Fibroblast of peridontal ligament (primary cell): ENCODE data around the gene SAA1.
"Not testable (repeated sequence)": the region's sequence is repeated elsewhere in the genome, so short reads cannot be mapped to it uniquely, and the experiment has no call there.

Experiments
- DNase-seq: peaks from one replicate; pipeline ENCODE4 v3.0.0-alpha.2; 2010; ENCODE audit errors: extremely low read depth

Gene SAA1

GRCh38 chr11:18259259-18259658 lies 6.8 kb upstream of the SAA1 start:
- DNase-seq, result no peak

GRCh38 chr11:18261721-18262120 lies 4.3 kb upstream of the SAA1 start:
- DNase-seq, result no peak

GRCh38 chr11:18262681-18263350 lies 3.2 kb upstream of the SAA1 start:
- DNase-seq, result not testable (repeated sequence)

GRCh38 chr11:18264035-18264434 lies 2.0 kb upstream of the SAA1 start:
- no peak for DNase-seq

DNA sequence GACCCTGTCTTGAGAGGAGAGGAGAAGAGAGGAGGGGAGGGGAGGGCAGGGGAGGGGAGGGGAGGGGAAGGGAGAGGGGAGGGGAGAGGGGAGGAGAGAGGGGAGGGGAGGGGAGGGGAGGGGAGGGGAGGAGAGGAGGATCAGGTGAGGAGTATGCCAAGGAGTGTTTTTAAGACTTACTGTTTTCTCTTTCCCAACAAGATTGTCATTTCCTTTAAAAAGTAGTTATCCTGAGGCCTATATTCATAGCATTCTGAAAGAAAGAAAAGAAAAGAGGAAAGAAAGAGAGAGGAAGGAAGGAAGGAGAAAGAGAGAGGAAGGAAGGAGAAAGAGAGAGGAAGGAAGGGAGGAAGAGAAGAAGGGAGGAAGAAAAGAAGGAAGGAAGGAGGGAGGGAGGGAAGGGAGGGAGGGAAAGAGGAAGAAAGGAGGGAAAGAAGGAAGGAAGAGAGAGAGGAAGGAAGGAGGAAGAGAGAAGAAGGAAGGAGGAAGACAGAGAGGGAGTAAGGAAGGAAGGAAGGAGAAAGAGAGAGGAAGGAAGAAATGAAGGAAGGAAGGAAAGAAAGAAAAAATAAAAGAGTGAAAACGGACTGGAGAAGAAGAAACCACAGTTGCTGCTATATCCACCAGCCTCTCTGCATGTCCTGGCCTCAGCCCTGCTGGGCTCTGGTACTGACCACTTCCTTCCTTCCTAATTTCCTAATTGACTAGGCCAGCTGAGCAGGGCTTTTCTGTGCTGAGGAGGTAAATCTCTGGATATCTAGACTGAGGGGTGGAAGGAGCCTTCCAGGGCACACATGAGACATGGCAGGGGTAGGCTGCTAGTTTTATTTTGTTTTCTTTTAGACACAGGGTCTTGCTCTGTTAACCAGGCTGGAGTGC lies 1.1 kb upstream of the SAA1 start:
- no peak for DNase-seq

GRCh38 chr11:18267335-18268133 lies 1.5 kb downstream of the SAA1 start:
- not testable (repeated sequence) for DNase-seq

DNA sequence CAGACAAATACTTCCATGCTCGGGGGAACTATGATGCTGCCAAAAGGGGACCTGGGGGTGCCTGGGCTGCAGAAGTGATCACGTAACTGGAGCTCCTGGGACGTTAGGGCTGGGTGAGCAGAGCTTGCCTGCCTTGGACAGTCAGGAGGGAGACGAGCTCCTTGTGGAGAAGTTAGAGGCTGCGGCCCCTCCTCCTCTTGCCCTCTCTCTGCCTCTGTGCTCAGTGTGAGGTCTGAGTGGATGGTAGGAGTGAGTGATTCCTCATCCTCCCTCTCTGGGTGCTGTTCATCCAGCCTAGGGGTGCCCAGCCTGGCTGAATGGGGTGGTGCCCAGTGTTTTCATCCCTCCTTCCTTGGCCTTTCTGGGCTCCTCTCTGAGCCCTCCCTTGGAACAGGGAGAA lies 3.2 kb downstream of the SAA1 start:
- DNase-seq, result not testable (repeated sequence)

GRCh38 chr11:18270102-18270501 lies 4.0 kb downstream of the SAA1 start:
- DNase-seq, result no peak

DNA sequence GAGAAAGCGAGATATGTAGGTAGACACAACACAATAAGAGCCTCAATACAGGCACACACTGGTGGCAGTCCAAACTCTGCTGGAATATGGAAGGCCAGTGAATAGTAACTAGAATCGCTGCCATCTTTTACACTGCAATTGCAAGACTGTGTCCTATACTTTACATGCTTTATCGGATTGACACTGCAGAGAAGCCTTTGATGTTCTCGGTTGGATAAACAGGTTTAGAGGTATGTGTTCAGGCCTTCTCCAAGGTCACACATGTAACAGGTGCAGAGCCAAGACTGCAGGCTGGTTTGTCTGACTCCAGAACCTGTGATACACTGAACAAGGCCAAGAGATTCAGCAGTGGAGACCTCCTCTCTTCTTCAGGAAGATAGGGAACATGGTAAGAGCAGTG lies 5.1 kb downstream of the SAA1 start:
- no peak for DNase-seq

DNA sequence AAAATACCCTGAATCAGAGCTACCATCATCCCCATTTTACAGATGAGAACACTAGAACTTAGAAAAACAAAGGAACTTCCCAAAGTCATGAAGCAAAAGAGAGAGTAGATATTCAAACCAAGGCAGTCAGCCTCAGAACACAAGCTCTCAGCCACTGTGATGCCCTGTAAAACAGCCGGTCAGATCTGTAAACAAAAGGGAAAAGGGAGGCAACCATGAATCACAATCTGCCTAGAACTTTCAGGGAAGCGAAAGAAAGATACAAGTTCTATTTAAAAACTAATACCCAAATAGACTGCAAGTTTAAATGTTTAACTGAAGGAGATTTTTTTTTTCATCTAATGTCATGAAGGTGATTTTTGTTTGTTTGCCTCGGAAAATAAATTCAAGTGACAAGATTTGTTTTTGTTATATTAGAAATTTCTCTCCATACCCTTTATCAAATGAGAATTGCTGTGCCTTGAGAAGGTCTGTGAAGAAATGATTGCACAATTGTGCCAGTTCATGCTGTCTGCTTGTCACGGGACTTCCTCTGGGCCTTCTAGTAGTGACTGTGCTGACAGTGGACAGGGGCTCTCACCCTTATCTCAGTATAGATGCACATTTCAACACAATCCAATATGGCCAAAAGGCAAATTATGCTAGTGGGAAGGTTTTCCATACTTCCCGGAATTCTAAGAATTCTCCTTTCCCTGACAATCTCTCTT lies 11.7 kb downstream of the SAA1 start:
- DNase-seq, result no peak

DNA sequence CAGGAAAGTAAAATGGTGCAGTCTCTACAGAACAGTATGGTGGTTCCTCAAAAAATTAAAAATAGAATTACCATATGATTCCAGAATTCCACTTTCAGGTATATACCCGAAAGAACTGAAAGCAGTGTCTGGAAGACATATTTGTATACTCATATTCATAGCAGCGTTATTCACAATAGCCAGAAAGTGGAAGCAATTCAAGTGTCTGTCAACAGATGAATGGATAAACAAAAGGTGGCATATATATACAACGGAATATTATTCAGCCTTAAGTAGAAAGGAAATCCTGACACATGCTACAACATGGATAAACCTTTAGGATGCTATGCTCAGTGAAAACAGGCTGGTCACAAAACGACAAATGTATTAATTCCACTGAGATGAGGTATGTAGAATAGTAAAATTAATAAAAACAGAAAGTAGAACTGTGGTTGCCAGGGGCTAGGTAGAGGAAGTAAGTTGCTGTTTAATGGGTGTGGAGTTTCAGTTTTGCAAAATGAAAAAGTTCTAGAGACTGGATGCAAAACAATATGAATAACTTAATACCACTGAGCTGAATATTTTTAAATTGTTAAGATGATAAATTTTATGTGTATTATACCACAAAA lies 14.5 kb downstream of the SAA1 start:
- no peak for DNase-seq

DNA sequence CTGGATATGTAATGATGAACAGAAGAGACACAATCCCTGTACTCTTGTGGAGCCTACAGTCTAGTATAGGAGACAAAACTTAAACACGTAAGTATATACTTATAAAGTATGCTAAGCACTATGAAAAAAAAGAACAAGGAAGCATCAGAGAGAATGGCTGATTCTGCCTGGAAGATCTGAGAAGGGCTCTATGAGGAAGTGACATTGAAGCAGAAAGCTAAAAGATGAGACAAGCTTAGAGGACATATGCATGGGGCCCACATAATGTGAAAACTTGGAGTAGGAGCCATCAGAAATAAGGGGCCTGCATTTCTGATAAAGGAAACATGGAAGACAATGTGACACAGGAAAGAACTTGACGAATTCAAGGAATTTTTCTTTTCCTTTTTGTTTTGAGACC lies 16.6 kb downstream of the SAA1 start:
- DNase-seq, result no peak

DNA sequence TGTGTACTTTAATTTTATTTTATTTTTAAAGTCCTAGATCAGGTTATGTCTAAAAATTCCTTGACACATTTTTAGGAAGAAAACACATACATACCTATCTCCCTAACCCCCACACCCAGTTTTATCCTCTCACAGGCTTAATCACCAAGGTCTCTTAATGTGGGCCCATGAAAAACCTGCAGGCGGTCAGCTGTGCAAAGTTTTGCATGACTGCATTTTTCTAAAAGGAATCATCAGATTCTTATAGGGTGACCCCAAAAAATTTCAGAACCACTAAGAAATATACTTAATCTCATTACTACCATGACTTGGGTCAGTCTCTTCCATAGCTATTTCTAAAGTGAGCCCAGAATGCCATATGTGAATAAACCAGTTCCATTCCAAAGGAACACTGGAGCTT lies 19.8 kb downstream of the SAA1 start:
- DNase-seq, result no peak

DNA sequence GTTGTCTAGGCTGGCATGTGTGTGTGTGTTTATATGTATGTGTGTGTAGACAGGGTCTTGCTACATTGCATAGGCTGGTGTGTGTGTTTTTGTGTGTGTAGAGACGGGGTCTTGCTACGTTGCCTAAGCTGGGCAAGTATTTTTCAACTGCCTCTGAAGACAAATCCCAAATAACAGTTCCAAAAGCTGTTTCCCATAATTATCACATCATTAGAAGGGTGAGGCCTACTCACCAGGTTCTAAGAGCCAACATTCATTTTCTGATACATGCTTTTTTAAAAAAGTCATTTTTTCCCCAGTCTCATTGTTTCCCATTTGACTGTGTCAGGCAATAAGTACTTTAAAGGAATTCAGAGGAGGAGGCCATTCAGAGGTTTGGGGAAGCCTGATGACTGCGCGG lies 22.8 kb downstream of the SAA1 start:
- no peak for DNase-seq

DNA sequence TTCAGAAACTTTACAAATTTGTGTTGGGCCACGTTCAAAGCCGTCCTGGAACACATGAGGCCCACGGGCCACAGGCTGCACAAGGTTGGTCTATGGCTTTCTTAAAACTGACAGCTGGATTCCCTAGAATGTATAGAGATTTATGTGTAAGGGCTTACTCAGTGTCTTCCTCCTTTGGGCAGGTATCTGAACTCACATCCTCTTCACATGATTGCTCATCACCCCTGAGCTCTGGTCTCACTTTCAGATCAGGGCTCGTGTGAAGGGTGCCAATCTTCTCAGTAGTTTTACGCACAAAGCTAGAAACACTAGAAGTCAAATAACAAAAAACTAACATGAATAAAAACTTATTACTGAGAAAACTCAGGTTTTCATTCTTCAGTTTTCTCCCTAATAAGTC lies 28.8 kb downstream of the SAA1 start:
- no peak for DNase-seq

DNA sequence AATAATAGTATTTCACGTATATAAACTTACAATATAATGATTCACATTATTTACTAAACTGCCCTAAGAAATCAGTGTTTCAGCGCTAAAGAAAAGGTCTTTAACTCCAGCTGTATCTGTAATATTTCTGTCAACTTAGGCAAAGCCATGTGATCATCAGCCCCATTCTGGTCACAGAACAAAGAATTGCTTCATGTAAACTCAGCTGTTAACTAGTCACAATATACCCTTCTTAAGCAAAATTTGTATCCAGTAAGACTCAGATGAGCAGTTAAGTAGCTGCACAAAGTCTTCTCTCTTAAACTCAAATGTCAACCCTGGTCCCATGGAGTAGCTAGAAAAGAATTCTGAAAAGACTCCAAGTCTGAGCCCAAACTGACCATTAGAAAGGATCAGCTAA lies 29.3 kb downstream of the SAA1 start:
- no peak for DNase-seq

DNA sequence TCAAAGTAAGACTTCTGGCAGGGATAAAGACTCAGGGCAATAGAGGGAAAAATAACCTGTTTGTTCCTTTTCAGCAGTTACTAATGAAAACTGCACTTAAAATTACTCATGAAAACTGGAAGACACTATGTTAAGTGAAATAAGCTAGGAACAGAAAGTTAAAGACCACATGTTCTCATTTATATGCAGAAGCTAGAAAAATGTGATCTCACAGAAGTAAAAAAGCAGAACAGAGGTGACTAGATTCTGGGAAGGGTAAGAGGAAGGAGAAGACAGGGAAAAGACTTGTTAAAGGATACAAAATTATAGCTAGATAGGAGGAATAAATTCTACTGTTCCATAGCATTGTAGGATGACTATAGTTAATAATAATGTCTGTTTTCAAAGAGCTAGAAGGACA lies 33.7 kb downstream of the SAA1 start:
- no peak for DNase-seq

GRCh38 chr11:18304745-18305144 lies 38.7 kb downstream of the SAA1 start:
- DNase-seq, result no peak

- DNase-seq, result no peak
Measured at GRCh38 chr11:18307461-18308139, 41.5 kb downstream of the SAA1 start.

DNA sequence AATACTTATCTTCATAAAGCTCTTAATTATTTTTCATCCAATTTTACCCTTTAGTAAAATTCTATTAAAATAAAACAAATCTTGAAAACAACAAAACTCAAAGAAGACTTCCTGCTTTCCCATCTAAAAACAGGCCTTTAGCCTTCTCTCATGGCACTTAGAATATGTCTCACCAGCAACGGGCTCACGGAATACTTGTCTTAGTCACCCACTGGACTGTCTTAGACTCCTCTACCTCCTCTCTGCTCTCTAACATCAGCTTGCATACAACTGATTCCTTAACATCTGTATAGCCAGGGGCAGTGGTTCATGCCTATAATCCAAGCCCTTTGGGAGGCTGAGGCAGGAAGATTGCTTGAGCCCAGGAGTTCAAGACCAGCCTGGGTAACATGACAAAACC lies 42.2 kb downstream of the SAA1 start:
- DNase-seq, result no peak

DNA sequence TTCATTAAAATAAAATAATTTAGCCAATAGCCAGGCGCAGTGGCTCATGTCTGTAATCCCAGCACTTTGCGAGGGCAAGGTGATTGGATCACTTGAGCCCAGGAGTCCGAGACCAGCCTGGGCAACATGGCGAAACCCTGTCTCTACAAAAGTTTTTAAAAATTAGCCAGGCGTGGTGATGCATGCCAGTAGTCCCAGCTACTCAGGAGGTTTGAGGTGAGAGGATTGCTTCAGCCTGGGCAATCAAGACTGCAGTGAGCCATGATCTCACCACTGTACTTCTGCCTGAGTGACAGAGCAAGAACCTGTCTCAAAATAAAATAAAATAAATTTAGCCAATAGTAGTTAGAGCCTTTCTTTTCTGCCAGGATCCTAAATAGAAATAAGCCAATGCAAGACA lies 43.6 kb downstream of the SAA1 start:
- no peak for DNase-seq
